GM12865 (cell line): ENCODE results near the gene REXO5.

ENCODE experiments used
- DNase-seq: peaks from one replicate; pipeline ENCODE4 v3.0.0; 2010; ENCODE audit warnings: low read depth
- H3K4me3 ChIP-seq: 2 replicates; pipeline ENCODE4 v1.5.1; 2011; ENCODE audit warnings: mild to moderate bottlenecking, low read depth, low read length, control low read depth
- TF ChIP-seq, protein P1 (sequence below): IDR thresholded peaks from 2 replicates; pipeline ENCODE4 v1.5.1; 2011; ENCODE audit warnings: low read length, control low read depth, low read depth, inconsistent platforms; ENCODE audit not compliant: insufficient read depth; ENCODE audit errors: missing control alignments

Gene REXO5

DNA sequence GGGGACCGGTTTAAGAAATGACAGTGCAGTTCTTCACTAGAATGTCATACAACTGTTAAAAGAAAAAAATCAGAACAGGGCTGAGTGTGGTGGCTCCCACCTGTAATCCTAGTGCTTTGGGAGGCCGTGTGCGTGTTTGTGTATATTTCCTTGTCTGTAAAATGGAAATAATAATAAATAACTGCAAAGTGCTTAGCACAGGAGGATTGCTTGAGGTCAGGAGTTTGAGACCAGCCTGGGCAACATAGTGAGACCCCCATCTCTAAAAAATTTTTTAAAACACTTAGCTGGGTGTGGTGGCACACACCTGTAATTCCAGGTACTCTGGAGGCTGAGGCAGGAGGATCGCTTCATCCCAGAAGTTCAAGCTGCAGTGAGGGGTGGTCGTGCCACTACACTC lies 40.0 kb upstream of the REXO5 start:
- no peak for DNase-seq
- H3K4me3 ChIP-seq, result no peak overlapping the region
- TF ChIP-seq, protein P1, sequence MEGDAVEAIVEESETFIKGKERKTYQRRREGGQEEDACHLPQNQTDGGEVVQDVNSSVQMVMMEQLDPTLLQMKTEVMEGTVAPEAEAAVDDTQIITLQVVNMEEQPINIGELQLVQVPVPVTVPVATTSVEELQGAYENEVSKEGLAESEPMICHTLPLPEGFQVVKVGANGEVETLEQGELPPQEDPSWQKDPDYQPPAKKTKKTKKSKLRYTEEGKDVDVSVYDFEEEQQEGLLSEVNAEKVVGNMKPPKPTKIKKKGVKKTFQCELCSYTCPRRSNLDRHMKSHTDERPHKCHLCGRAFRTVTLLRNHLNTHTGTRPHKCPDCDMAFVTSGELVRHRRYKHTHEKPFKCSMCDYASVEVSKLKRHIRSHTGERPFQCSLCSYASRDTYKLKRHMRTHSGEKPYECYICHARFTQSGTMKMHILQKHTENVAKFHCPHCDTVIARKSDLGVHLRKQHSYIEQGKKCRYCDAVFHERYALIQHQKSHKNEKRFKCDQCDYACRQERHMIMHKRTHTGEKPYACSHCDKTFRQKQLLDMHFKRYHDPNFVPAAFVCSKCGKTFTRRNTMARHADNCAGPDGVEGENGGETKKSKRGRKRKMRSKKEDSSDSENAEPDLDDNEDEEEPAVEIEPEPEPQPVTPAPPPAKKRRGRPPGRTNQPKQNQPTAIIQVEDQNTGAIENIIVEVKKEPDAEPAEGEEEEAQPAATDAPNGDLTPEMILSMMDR, result no peak

DNA sequence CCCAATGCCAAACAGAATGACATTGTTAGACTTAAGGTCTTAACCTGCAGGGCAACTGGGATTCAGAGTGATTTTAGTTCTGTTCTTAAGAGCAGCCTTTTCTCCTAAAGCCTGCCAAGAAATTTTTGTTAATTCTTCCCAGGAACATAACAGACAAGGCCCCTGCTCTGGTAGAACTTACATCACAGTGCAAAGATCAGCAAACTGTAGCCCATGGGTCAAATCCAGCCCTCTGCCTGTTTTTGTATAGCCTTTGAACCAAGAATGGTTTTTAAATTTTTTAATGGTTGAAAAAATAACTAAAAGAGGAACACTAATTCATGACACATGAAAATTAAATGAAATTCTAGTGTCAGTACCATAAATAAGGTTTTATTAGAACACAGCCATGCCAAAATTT lies 38.8 kb upstream of the REXO5 start:
- no peak for DNase-seq
- no peak overlapping the region for H3K4me3 ChIP-seq
- TF ChIP-seq, protein P1, result no peak

DNA sequence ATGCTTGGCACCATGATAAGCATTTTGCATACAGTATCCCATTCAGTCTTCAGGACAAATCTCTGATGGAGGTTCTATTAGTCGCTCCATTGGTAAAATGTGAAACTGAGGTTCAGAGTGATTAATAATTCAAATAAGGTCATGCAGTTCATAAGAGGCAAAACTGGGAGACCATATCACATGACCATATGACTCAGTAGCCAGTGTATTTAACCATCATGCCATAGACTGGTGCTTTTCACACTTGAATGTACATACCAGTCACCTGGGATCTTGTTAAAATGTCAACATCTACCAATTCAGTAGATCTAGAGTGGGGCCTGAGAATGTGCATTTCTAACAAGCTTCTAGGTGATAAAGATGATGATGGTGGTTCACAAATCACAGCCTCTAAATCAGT lies 38.2 kb upstream of the REXO5 start:
- TF ChIP-seq, protein P1, result no peak
- H3K4me3 ChIP-seq, result no peak overlapping the region
- no peak for DNase-seq

DNA sequence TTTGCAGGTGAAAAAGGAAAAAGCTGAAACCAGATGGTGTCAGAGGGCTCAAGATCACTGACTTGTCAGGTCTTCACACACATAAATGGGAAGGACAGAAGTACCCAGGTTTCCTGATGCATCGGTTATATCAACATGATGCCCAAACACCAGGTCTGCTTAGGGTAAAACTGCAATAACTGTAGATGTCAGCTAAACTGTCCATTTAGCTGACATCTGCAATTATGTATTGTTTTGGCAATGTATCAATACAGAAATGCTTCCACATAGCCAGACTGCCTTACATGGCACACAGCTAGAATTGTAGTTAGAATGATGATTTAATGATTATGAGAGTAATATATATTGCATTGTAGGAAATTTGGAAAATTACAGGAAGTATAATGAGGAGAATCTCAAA lies 37.5 kb upstream of the REXO5 start:
- no peak overlapping the region for H3K4me3 ChIP-seq
- DNase-seq, result no peak
- TF ChIP-seq, protein P1, result no peak

DNA sequence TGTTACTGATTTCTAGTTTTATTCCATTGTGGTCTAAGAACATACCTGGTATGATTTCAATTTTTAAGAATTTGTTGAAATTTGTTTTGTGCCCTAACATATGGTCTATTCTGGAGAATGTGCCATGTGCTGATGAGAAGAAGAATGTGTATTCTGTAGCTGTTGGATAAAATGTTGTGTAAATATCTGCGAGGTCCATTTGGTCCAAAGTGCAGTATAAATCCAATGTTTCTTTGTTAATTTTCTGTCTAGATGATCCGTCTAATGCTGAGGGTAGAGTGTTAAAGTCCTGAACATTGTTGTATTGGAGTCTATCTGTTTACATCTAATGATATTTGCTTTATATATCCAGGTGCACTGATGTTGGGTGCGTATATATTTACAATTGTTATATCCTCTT lies 32.6 kb upstream of the REXO5 start:
- no peak for DNase-seq
- TF ChIP-seq, protein P1, result no peak
- no peak overlapping the region for H3K4me3 ChIP-seq

DNA sequence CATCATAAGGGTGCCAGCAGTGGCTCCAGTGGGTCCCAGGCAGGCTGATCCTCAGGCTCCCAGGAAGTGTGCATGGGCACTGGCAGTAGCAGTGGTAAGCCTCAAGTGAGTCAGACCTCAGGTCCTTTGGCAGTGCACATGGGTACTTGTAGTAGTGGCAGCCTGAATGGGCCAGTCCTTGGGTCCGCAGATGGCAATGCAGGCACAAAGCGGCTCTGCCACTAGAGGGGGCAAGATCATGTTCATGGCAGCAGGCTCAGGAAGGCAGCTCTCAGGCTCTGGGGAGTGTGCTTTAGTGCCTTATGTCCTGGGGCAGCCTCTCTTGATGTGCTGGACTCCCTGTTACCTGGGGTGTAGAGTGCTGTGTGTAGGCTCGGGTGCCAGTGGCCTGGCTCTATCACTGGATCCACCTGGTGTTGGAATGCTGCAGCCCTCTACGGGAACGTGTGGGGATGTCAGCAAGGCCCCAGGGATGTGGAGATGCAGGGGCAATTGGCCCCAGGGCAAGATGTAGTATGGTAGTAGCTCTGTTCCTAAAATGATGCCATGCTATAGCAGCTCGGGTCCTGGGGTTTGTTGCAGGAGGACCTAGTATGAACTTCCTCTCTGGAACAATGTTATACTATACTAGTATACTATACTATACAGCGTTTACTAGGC lies 31.5 kb upstream of the REXO5 start:
- no peak overlapping the region for H3K4me3 ChIP-seq
- DNase-seq, result peak; percentile 80
- TF ChIP-seq, protein P1, result peak; percentile 94

DNA sequence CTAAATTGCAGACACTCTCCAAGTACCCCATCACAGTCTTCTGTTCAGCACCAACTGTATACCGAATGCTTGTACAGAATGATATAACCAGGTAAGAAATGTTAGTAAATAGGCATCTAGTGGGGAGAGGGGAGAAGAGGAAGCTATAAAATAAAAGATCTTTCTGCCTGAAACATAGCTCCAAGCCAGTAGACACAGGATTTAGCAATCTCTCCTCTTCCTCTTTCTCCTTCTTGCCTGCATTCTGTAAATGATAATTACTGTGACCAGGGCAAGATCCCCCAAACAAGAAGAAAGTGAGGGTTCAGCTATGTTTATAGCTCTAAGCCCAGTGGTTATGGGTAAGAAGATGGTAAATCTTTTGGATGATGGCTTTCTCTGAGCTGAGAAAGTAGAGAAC lies 24.6 kb upstream of the REXO5 start:
- H3K4me3 ChIP-seq, result no peak overlapping the region
- TF ChIP-seq, protein P1, result no peak
- no peak for DNase-seq
